ENCODE measurements around the gene CCN6. TPM values are rescaled to one million over a fixed set of nuclear protein-coding genes. Genes with fewer than 3 reads are reported as not detected.

CCN6 gene
- total RNA-seq, 3 donors from 2014 or later (not counting 1 experiment from before 2014, with no cell fraction given), result not detected

GRCh38 chr6:112014483-112014882 is 39.4 kb upstream of the CCN6 start:
- Histone ChIP-seq H3K27ac (ENCODE audit: low read length) (no peak overlapping the region), H3K4me3 (ENCODE audit: low read length) (no peak overlapping the region), H3K4me1 (ENCODE audit: control insufficient read depth, insufficient read depth, low read length) (no peaks in the 10 kb centered on the region), H3K27me3 (ENCODE audit: control insufficient read depth, insufficient read depth, low read length) (no peaks in the 10 kb centered on the region), H3K9me3 (ENCODE audit: control insufficient read depth, insufficient read depth, low read length) (no peaks in the 10 kb centered on the region), H3K36me3 (ENCODE audit: control insufficient read depth, insufficient read depth, low read length) (no peaks in the 10 kb centered on the region)
- Mint-ChIP-seq H3K36me3 (no peaks in the 10 kb centered on the region), H3K27me3 (ENCODE audit: low read depth in 2 of 2) (peaks cover 3 to 5% of the 10 kb centered on the region in 2 donors), H3K4me1 (no peaks in the 10 kb centered on the region), H3K9me3 (no peaks in the 10 kb centered on the region), H3K27ac (no peak overlapping the region), H3K4me3 (no peak overlapping the region)
- DNase-seq (no peak), ATAC-seq (no peak)
- TF ChIP-seq CTCF (IDR thresholded peaks at IDR 0.05), result no peak
- intact Hi-C loops (cut with micrococcal nuclease), result no loop called here
- WGBS (ENCODE audit: insufficient coverage), result 88% methylated on average over 2 of the region's 2 CpGs

GRCh38 chr6:112015725-112016124 is 38.2 kb upstream of the CCN6 start:
- 95% methylated on average over 5 of the region's 5 CpGs for WGBS (ENCODE audit: insufficient coverage)
- Histone ChIP-seq H3K27me3 (ENCODE audit: control insufficient read depth, insufficient read depth, low read length) (no peaks in the 10 kb centered on the region), H3K27ac (ENCODE audit: low read length) (no peak overlapping the region), H3K4me1 (ENCODE audit: control insufficient read depth, insufficient read depth, low read length) (no peaks in the 10 kb centered on the region), H3K4me3 (ENCODE audit: low read length) (no peak overlapping the region), H3K36me3 (ENCODE audit: control insufficient read depth, insufficient read depth, low read length) (no peaks in the 10 kb centered on the region), H3K9me3 (ENCODE audit: control insufficient read depth, insufficient read depth, low read length) (no peaks in the 10 kb centered on the region)
- Mint-ChIP-seq H3K4me3 (no peak overlapping the region), H3K9me3 (no peaks in the 10 kb centered on the region), H3K27ac (no peak overlapping the region), H3K4me1 (no peaks in the 10 kb centered on the region), H3K36me3 (no peaks in the 10 kb centered on the region), H3K27me3 (ENCODE audit: low read depth in 2 of 2) (peaks cover 5% of the 10 kb centered on the region in 2 donors)
- DNase-seq (no peak), ATAC-seq (no peak)
- TF ChIP-seq CTCF (IDR thresholded peaks at IDR 0.05), result no peak
- intact Hi-C loops (cut with micrococcal nuclease), result no loop called here

- Mint-ChIP-seq H3K27ac (no peak overlapping the region), H3K27me3 (ENCODE audit: low read depth in 2 of 2) (peaks cover 5% of the 10 kb centered on the region in 2 donors)
- WGBS (ENCODE audit: insufficient coverage), result 82% methylated on average over 6 of the region's 6 CpGs
Measured at GRCh38 chr6:112016320-112016719, 37.6 kb upstream of the CCN6 start.

More at GRCh38 chr6:112016320-112016719, 37.6 kb upstream of the CCN6 start:
- Mint-ChIP-seq H3K4me1 (no peaks in the 10 kb centered on the region), H3K4me3 (no peak overlapping the region), H3K9me3 (no peaks in the 10 kb centered on the region), H3K36me3 (no peaks in the 10 kb centered on the region)
- DNase-seq (peak in 1 of 2 donors; percentile 46), ATAC-seq (no peak)
- no peaks in the 10 kb centered on the region for H3K9me3 ChIP-seq (ENCODE audit: control insufficient read depth, insufficient read depth, low read length)
- H3K4me3 ChIP-seq (ENCODE audit: low read length), result no peak overlapping the region
- no peaks in the 10 kb centered on the region for H3K4me1 ChIP-seq (ENCODE audit: control insufficient read depth, insufficient read depth, low read length)
- intact Hi-C loops (cut with micrococcal nuclease), result no loop called here
- TF ChIP-seq CTCF (IDR thresholded peaks at IDR 0.05), result no peak
- no peaks in the 10 kb centered on the region for H3K36me3 ChIP-seq (ENCODE audit: control insufficient read depth, insufficient read depth, low read length)
- no peak overlapping the region for H3K27ac ChIP-seq (ENCODE audit: low read length)
- H3K27me3 ChIP-seq (ENCODE audit: control insufficient read depth, insufficient read depth, low read length), result no peaks in the 10 kb centered on the region
